Measurements from ENCODE around the gene DYNLT2.

The DYNLT2 gene

DNA sequence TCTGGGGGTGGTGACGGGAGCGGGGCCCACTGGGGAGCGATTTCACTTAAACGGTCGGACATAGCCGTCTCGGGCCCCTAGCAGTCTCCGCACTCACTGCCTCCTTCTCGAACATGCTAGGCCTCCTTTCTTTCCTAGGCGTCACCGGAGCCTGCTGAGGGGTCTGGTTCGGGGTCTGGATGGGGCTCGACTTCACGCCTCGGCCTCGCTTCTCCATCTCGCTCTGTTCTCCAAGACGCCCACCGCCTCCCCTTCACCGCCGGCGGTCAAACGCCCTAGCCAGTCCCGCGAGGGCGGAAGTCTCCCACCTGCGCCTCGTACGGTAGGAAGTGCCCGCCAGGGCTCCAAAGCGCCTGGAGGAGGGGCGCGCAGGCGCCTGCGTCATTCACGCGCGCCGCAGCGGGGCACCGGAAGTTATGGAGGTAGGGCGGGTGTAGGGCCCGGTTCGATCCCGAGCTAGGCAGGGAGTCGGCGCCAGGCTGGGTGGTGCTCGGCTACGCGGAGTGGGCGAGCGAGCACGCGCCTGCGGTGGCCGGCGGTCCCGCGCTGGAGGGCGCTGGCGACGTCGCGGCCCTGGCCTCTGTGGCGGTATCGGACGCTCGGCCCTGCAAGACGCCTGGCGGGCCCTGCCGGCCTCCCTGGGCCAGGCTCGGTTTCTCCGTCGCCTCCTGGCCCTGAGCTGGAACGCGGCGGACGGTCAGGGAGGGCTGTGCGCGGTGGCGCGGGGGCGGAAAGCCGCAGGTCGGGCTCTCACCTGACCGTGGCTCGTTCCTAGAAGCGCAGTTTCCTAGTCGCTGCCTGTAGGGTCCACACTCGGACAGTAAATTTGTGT is at the start of gene DYNLT2, which contains the start of gene ERMARD:
DYNLT2 (minus strand) TSS at position 331 of the 832 bp plus-strand sequence; CDS start at position 217, 114 bp downstream.
ERMARD (plus strand) TSS at position 381 of the 832 bp plus-strand sequence; CDS start at position 417, 36 bp downstream.
- DNase-seq: peak; percentile 90

DNA sequence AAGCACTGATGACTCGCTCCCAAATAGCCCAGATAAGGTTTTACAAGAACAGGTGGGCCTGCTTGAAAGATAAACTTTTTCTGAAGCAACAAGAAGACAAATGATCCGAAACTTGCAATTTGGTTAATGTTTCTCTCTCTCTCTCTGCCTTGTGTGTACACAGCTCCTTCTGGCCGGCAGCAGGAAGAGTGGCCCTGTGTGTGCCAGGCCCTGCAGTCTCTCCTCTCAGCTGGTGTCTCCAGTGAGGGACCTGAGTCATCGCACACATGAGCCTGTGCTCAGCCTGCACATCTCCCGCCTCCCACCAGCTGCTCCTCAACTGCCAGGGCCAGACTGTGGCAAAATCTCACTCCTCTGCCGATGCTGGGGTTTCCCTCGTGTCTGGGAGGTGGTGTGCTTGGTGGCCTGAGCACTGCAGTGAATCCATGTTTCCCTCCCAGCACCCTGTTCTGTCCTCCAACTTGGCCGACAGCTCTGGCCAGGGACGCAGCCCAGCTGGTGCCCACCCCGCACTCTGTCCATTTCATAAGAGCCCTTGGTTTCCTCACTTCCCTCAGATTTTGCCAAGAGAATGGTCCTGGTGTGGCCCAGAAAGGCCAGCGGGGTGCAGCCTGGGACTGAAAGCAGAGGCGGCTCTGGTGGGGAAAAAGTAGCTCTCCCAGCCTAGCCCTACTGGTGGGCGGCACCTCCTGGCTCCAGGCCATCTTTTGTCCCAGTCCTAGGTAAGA is 49.5 kb upstream of the DYNLT2 start:
- peak; percentile 78 for DNase-seq

- DNase-seq: no peak
These were observed 48.8 kb upstream of the DYNLT2 start for GRCh38 chr6:169800116-169800667.

DNA sequence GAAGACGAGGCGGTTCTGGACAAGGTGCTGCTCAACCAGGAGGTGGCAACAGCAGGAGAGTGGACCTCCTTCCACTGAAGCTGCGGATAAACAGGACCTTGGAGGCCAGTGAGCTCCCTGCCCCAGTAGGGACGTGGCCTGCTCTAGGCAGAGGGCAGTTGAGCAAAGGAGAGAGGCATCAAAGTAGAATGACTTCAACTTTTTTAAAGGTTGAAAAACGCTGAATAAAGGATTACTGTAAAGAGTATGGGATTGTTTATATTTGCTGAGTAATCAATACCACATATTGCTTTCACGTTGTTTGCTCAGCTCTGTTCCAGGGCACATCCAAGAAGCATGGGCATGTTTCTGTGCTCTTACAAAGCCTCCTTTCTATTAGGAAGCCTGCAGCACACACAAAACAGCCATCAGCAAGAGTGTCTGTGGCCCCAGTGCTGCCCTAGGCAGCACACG is 48.1 kb upstream of the DYNLT2 start:
- no peak for DNase-seq

DNA sequence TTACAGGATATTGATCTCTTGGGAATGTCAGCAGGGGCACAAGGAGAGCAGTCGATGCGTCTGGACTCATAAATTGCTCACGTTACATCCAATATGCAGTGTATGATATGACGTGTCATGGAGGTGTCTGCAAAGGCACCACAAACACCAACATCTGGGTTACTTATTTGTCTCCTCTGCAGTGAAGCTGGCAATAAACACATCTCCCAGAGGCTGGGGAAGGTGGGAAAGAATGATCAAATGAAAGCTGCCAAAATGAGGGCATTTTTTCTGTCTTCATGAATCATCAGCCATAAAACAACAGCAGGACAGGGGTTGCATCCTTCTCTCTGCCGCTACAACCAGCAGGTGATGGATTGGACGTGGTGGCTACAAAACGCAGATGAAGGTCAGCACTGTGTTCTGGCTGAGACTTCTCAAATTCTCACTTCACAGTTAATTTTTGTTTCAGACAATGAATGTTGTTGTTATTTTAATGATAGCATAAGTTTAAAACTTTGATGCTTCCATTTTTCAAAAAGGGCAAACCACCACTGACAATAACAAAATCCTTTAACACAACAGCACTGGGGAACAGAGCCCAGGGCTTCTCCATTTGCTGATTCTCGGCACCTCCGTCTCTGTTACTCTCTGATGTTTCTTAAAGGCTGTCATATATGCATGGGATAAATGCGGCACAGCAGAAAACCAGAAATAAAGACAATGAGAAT is 47.5 kb upstream of the DYNLT2 start:
- no peak for DNase-seq

- DNase-seq: peak; percentile 52
These were observed 43.8 kb upstream of the DYNLT2 start for GRCh38 chr6:169795196-169795595.

- peak; percentile 94 for DNase-seq
These were observed 43.1 kb upstream of the DYNLT2 start for GRCh38 chr6:169794317-169795055.

GRCh38 chr6:169793408-169793807 is 42.0 kb upstream of the DYNLT2 start:
- peak; percentile 76 for DNase-seq

GRCh38 chr6:169792306-169793015 is 41.1 kb upstream of the DYNLT2 start:
- DNase-seq: no peak

GRCh38 chr6:169791721-169792131 is 40.4 kb upstream of the DYNLT2 start:
- peak; percentile 46 for DNase-seq

DNA sequence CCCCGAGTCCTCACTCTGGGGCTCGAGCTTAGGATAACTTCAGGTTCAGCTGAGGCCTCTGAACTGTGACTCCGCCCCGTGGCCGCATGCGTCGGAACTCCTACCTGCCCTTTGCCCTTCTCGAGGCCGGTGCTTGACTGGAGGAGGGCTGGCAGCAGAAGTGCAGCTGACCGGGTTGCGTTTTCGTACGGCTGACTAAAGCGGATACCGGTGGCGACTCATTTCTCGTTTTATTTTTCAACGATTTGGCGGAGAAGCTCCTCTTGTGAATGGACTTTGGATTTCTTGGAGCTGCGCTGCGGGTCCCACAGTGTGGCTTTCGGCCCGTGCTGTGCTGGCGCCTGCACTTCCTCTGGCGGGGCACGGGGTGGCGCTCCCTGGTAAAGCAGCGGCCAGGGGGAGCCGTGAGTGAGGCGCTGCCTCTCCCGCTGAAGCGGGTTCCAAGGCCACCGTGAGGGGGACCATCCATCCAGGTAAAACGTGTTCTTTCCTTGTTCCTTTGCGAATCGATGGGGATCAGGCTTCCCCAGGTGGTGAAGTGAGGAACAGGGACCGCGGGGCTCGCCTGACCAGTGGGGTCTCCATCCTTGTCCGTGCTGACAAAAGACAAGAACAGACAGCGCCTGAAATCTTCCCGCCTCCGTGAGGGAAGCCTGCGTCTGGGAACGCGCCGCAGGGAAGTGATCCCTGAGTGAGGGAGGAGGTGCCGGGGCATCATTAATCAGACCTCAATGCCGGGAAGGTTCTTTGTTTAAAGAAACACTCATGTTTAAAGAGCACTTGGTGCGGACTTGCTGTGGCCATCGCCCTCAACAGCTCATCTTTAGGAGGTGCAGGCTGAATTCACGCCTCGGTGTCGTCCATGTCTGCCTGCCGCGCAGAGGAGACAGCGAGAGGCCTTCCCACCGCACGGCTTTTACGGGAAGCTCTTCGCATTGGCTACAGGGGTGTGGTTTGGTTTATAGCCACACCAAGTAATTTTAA is 38.9 kb upstream of the DYNLT2 start:
- DNase-seq: peak; percentile 92

GRCh38 chr6:169789146-169789943 is 38.0 kb upstream of the DYNLT2 start:
- peak; percentile 67 for DNase-seq

DNA sequence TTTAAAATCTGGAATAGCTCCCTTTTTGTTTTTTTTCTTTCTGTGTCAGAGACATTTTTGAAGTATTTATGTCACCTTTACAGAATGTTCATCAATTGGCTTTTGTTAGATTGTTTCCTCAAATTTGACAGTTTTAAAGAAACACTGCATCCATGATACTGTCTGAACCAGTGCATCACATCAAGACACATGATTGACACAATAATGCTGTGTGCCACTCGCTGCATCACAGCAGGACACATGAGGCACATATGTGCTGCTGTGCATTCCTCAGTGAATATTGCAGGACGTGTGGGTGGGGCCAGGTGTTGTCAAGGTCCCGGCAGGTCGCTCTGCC is 37.4 kb upstream of the DYNLT2 start:
- DNase-seq: no peak

- no peak for DNase-seq
These were observed 36.4 kb upstream of the DYNLT2 start for GRCh38 chr6:169787797-169788196.

GRCh38 chr6:169786349-169786748 is 35.0 kb upstream of the DYNLT2 start:
- no peak for DNase-seq

- no peak for DNase-seq
These were observed 34.2 kb upstream of the DYNLT2 start for GRCh38 chr6:169785566-169785965.

- peak; percentile 9 for DNase-seq
These were observed 33.5 kb upstream of the DYNLT2 start for GRCh38 chr6:169784821-169785340.

DNA sequence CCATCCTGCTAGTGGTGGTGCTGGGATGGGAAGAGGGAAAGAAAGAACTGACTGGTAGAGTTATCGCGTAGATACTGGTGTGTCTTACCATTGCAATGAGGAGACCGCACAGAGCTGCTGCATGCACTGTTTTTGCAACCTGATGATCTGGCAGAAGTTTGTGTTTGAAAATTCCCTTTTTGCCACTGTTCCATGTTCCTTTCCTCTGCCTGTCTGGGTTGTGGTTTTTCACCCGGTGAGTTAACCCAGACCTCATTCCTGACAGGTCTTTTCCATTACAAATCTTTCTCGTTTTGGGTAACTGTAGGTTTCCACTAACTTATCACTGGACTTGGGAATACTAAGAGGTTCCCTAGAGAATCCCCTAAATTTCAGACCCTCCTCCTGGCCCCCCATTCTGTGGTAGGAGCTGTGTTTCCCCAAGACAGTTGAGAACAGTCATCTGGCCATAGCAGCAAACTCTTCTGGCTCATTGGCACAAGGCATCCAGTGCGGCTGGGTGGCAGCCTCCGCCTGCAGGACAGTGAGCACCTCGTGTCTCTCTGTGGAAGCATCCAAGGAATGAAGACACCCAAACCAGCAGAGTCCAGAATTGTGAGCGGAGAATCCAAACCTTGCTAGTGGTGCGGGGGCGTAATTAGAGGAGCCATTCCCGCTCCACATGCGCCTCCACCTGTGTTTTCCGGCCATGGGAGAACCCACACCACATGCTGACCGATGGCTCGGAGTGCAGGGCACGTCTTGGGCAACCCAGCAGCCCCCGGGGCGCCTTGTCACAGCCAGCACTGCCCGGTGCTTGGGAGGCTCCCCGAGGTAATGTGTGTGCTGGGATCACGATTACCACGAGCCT is 32.8 kb upstream of the DYNLT2 start:
- no peak for DNase-seq

All from DMS79 treated with DMSO at 0.1 percent for 48 hours (cell line).